Measurements from ENCODE around the gene PDIK1L.
A peak's percentile ranks its signal among the peaks of the same experiment; 100 is the strongest.

PDIK1L gene

DNA sequence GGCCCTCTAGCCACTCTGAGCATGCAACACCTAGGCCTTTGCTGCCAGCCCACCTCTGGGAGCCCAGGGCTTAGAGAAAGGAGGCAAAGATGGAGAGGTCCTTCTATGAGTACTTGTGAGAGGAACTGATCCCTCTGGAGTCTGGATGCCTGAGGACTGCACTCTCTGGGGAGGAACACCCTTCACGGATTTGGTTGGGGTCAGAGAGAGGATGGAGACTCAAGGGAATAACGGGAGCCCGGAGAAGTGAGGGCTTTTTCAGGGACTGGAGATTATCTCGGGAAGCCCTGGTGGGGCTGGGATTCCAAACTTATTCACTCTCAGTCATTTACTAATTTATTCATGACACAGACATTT lies 57.6 kb downstream of the PDIK1L start:
- no peak overlapping the region for H3K4me3 ChIP-seq (ENCODE audit: low read depth, low read length)

DNA sequence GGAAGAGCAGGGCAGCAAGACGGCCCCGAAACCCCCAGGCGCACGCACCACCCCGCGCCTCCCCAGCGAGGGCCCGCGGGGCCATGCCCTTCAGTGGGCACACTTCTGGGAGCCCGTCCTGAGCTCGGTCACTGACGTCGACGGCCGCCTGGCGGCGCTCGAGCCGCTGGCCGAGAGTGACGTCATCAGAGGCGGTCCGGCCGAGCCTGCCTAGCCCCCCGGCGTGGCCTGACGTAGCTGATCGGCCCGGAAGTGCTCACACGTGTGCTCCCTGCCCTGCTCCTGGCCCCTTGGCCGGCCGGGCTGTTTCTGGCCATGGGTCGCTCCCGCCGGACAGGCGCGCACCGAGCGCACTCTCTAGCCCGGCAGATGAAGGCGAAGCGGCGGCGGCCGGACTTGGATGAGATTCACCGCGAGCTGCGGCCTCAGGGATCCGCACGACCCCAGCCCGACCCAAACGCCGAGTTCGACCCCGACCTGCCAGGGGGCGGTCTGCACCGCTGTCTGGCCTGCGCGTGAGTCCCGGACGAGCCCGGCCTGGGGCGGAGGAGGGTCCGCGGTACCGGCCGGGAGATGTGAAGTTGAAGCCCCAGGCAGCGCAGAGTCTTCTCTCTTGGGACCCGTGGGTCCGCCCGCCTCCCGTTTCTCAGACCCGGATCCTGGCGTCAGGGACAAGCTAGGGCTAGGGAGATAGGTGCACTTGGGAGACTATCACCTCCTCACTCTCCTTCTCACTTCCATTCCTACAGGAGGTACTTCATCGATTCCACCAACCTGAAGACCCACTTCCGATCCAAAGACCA lies 58.2 kb downstream of the PDIK1L start, which contains the start of gene ZNF593:
Gene ZNF593, plus strand, starts transcription at position 240 of the 803 bp plus-strand sequence. Its CDS starts 76 bp downstream, at position 316.
- H3K4me3 ChIP-seq (ENCODE audit: low read depth, low read length), result peak within 1 kb of the TSS; percentile 85

DNA sequence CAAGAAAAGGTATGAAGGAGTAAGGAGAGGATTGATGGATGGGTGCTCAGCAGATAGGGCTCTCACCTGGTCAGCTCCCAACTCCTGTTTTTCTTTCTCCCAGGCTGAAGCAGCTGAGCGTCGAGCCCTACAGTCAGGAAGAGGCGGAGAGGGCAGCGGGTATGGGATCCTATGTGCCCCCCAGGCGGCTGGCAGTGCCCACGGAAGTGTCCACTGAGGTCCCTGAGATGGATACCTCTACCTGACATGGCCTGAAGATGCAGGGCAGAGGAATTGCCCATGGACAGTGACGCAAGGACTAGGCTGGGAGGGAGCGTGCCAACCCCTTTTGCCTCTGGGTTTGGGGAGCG lies 58.8 kb downstream of the PDIK1L start:
- peak overlapping the region; percentile 85 for H3K4me3 ChIP-seq (ENCODE audit: low read depth, low read length)

DNA sequence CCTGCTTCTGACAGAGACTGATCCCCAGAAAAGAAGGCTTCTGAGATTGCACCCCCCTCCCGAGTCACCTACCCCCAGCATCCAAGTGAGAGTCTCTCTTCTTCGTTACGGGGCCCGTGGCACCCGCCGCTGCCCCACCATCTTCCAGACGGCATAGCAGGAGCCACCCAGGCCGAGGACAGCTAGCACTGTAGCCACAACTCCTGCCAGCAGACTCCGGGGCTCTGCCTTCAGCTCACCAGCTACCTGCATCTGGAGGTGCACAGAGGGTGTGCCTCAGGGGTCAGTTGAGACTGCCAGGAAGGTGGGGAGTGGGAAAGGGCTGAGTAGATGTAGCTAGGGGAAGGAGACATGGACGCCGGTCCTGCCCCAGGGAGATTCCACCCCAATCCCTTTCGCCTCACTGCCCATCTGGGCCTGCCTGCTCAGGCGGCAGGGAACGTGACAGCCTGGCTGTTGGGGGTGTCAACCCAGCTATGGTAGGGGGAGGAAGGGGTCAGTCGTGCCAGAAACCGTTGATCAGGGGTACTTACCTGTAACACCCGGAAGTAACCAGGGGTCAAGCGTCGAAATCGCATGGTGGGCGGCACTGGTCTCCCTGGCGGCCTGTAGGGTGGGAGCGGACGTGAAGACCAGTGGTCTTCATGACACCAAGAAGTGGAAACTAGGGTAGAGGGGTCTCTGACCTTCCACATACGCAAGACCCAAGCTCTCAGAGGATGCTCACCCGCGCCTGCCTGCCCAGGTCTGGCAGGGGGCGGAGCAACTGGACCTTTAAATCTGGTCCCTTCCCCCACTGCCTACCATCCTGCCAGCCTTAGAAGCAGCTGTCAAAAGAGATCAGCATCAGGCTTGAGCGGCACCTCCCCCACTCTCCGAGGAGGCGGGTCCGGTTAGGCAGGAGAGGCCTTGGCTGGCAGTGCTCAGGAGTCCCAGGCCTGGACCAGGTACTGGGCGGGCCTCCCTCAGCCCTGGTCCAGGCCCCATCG lies 59.8 kb downstream of the PDIK1L start, which contains the start of gene ZNF593OS:
Gene ZNF593OS, minus strand, starts transcription at position 749 of the 989 bp plus-strand sequence. Its CDS starts 171 bp downstream, at position 578.
- no peak within 1 kb of the TSS for H3K4me3 ChIP-seq (ENCODE audit: low read depth, low read length)
